ENCODE data around the gene GHDC.

The GHDC gene

DNA sequence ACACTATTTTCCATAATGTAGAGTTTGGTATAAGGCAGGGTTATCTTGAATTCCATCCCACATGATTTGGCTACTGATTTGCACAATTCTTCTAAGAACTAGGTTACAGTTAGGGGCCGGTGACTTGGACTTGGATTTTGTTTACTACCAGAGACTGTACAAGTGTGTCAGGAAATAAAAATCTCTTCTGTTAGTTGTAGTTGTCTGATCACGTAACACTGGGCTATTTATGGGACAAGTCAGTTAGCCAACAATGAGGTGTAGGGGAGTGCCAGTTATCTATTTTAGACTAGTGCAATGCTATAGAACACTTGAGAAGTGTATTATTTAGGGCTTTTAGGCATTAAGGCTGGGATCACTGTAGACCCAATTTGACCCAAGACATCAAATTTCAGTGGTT, 39.7 kb upstream of the GHDC start:
- H3K4me3 ChIP-seq (ENCODE audit: control insufficient read depth, low read depth, low read length) = no peak overlapping the region
- no peak for DNase-seq (ENCODE audit: low read depth)
- TF ChIP-seq, protein P1, sequence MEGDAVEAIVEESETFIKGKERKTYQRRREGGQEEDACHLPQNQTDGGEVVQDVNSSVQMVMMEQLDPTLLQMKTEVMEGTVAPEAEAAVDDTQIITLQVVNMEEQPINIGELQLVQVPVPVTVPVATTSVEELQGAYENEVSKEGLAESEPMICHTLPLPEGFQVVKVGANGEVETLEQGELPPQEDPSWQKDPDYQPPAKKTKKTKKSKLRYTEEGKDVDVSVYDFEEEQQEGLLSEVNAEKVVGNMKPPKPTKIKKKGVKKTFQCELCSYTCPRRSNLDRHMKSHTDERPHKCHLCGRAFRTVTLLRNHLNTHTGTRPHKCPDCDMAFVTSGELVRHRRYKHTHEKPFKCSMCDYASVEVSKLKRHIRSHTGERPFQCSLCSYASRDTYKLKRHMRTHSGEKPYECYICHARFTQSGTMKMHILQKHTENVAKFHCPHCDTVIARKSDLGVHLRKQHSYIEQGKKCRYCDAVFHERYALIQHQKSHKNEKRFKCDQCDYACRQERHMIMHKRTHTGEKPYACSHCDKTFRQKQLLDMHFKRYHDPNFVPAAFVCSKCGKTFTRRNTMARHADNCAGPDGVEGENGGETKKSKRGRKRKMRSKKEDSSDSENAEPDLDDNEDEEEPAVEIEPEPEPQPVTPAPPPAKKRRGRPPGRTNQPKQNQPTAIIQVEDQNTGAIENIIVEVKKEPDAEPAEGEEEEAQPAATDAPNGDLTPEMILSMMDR (IDR thresholded peaks at IDR 0.05; ENCODE audit: control insufficient read depth, insufficient read depth, low read depth, low read length, missing control alignments) = no peak

DNA sequence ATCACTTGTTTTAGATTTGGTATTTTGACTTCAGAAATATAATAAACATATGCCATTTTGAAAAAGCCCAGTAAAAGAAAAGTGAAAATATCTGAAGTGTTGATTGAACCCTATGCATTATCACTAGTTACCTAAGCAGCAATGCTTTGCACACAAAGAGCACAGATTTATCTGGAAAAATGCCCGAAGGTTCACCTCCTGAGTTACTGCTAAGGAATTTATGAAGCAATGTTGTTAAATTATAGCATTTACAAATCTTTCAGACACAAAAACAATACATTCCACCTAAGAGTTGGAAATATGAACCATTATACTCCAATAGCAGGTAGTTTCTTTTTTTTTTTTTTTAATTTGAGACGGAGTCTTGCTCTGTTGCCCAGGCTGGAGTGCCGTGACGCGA, 38.9 kb upstream of the GHDC start:
- H3K4me3 ChIP-seq (ENCODE audit: control insufficient read depth, low read depth, low read length) = no peak overlapping the region
- TF ChIP-seq, protein P1 (IDR thresholded peaks at IDR 0.05; ENCODE audit: control insufficient read depth, insufficient read depth, low read depth, low read length, missing control alignments) = no peak
- DNase-seq (ENCODE audit: low read depth) = no peak

DNA sequence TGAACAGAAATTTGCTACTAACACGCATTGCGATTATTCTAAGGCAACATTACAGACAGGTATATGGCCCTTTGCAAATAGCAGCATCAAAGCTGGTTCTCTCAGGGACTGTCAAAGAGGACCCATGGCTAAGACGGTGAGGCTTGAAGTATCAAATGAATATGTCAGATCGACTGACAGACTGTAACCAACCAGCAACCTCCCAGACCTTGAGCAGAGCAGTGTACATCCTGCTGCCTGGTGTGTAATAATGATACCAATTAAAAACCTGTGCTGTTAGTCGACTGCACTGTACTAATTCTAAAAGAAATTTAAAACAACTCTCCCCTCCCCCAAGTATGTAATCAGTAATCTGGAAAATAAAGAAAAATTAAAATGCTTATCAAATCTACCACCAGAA, 35.9 kb upstream of the GHDC start:
- TF ChIP-seq, protein P1 (IDR thresholded peaks at IDR 0.05; ENCODE audit: control insufficient read depth, insufficient read depth, low read depth, low read length, missing control alignments) = no peak
- no peak for DNase-seq (ENCODE audit: low read depth)
- H3K4me3 ChIP-seq (ENCODE audit: control insufficient read depth, low read depth, low read length) = no peak overlapping the region

DNA sequence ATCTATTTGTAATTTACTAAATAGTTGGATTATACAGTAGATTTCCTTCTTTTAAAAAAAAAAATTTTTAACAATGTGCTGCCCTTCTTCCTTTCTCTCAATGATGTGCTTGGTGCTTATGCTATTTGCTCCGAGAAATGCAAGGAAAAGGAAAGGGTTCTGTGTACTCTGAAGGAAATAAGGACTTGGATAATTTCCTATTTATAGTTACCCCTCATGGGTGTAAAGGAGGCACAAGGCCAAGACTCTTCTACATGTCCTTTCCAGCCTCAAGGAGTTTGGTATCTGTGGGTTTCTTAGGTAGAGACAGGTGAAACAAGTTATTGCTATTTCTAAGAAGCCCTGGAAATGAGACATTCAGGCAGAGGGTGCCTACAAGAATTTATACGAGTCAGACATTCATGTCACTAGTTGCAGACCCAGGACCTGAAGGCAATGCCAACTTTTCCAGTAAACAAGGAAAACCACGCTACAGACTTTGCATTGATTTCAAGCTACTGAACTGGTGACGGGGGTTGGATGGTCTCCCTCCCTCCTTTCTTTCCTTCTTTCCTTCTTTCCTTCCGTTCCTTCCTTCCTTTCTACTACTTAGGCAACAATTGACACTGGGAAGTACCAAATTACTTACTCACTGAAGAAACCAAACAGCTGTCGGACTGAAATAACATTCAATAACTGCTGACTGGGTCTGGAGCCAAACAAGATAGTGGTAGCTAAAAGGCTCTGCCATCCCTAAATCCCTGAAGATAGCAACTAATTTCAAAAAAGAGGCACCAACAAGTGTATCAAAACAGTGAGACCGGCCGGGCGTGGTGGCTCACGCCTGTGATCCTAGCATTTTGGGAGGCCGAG, 33.8 kb upstream of the GHDC start:
- no peak for DNase-seq (ENCODE audit: low read depth)
- TF ChIP-seq, protein P1 (IDR thresholded peaks at IDR 0.05; ENCODE audit: control insufficient read depth, insufficient read depth, low read depth, low read length, missing control alignments) = no peak
- no peak overlapping the region for H3K4me3 ChIP-seq (ENCODE audit: control insufficient read depth, low read depth, low read length)

DNA sequence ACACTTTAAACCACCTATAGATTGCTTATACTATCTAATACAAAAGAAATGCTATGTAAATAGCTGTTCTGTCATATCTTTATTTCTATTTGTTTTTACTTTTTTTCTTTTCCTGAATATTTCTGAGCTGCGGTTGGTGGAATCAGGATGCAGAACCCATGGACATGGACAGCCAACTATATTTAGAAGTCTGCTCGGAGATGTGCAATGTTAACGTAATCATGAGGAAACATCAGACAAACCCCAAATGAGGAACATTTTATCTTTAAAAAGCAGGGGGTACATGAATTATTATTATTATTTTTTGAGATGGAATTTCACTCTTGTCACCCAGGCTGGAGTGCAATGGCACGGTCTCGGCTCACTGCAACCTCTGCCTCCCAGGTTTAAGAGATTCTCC, 31.4 kb upstream of the GHDC start:
- DNase-seq (ENCODE audit: low read depth) = no peak
- TF ChIP-seq, protein P1 (IDR thresholded peaks at IDR 0.05; ENCODE audit: control insufficient read depth, insufficient read depth, low read depth, low read length, missing control alignments) = no peak
- no peak overlapping the region for H3K4me3 ChIP-seq (ENCODE audit: control insufficient read depth, low read depth, low read length)

DNA sequence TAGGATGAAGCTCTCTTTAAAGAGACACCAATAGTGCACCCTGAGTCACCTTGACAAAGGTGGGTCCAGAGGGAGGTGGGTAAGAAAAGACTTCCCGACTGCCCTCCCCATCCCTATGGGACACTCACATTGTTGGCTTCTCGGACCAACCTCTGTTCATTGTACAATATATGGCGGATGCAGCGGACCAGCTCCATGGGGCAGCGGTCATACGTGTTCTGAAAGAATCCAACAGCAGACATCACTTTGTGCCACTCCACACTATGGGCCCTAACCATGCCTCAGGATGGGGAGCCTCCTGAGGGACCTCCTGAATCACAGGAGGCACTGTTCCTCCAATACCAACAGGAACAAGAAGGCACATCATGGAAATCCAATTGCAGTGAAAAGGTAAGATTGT, 30.4 kb upstream of the GHDC start:
- no peak for DNase-seq (ENCODE audit: low read depth)
- no peak overlapping the region for H3K4me3 ChIP-seq (ENCODE audit: control insufficient read depth, low read depth, low read length)
- TF ChIP-seq, protein P1 (IDR thresholded peaks at IDR 0.05; ENCODE audit: control insufficient read depth, insufficient read depth, low read depth, low read length, missing control alignments) = no peak
